ENCODE data around the gene C1QTNF1.
"Not testable (repeated sequence)": the region's sequence is repeated elsewhere in the genome, so short reads cannot be mapped to it uniquely, and the experiment has no call there.

The C1QTNF1 gene

GRCh38 chr17:79062691-79063090 lies 38.7 kb downstream of the C1QTNF1 start:
- DNase-seq, result no peak

DNA sequence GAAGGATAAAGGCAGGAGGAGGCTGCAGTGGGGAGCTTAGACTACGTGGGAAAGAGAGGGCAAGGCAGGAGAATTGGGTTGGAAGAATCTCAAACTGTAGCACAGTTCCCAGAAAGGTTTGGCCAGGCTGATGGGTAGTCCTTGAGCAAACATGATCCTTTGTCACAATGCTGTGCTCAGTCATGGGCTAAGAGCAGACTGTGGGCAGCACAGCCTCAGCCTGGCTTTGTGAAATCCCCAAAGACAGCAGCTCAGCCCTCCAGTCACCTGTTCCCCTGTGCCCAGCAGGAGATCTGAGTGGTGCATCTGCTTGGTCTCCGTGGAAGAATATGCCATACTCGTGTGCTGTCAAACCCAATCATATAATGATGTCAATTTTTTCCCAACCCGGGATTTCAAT lies 40.1 kb downstream of the C1QTNF1 start:
- no peak for DNase-seq

DNA sequence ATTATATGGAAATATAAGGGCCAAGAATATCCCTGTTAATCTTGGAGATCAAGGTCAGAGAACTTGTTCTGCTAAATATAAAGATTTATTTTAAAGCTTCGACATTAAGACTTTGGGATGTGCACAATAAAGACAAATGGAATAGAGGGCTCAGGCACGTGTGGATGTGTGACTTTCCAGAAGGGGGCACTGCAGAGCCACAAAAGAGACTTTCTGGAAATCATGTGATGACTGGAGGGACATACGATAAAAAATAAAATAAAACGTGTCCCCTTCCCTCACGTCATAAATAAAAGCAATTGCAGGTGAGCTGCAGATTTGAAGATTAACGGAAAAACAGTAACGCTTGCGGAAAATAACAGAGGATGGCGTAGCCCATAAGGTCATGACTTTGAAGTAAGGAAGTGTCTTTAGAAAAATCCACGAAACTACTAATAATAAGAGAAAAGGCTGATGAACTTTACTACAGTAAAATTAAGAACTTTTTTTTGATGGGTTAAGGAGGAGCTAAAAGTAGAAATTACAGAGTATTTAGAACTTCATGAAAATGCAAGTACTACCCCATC lies 41.2 kb downstream of the C1QTNF1 start:
- DNase-seq, result peak in 5 of 6 experiments; percentile 26 to 66 (median 54)

DNA sequence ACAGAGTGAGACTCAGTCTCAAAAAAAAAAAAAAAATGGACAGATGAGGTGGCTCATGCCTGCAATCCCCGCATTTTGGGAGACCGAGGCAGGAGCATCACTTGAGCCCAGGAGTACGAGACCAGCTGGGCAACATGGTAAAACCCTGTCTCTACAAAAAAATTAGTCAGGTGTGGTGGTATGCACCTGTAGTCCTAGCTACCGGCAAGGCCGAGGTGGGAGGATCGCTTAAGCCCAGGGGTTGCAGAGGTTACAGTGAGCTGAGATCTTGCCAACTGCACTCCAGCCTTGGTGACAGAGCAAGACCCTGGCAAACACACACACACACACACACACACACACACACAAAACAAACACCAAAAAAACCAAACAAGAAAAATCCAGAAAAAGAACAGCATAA lies 43.0 kb downstream of the C1QTNF1 start:
- no peak for DNase-seq

GRCh38 chr17:79070266-79070880 lies 46.4 kb downstream of the C1QTNF1 start:
- DNase-seq, result no peak

- no peak for DNase-seq
Measured at GRCh38 chr17:79071161-79071740, 47.3 kb downstream of the C1QTNF1 start.

GRCh38 chr17:79072544-79072943 lies 48.6 kb downstream of the C1QTNF1 start:
- no peak for DNase-seq

- DNase-seq, result no peak
Measured at GRCh38 chr17:79073016-79073705, 49.2 kb downstream of the C1QTNF1 start.

DNA sequence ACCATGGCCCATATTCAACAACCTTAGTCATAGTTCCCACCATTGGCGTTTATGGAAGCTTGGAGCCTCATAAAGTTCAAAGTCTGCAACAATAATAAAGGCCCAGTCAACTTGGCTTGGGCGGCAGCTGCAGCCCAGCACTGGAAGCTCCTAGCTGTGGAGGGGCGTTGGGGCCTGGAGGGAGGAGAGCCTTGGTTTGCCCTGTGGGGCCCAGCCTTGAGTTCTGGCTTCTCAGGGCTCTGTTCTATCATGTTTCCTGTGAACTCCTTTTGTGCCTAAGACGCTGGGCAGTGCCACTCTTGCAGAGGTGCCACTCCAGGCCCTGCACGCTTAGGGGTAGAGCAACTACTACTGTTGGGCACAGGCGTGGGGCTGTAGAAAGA lies 49.7 kb downstream of the C1QTNF1 start:
- DNase-seq, result no peak

- not testable (repeated sequence) for DNase-seq
Measured at GRCh38 chr17:79074121-79074648, 50.2 kb downstream of the C1QTNF1 start.

DNA sequence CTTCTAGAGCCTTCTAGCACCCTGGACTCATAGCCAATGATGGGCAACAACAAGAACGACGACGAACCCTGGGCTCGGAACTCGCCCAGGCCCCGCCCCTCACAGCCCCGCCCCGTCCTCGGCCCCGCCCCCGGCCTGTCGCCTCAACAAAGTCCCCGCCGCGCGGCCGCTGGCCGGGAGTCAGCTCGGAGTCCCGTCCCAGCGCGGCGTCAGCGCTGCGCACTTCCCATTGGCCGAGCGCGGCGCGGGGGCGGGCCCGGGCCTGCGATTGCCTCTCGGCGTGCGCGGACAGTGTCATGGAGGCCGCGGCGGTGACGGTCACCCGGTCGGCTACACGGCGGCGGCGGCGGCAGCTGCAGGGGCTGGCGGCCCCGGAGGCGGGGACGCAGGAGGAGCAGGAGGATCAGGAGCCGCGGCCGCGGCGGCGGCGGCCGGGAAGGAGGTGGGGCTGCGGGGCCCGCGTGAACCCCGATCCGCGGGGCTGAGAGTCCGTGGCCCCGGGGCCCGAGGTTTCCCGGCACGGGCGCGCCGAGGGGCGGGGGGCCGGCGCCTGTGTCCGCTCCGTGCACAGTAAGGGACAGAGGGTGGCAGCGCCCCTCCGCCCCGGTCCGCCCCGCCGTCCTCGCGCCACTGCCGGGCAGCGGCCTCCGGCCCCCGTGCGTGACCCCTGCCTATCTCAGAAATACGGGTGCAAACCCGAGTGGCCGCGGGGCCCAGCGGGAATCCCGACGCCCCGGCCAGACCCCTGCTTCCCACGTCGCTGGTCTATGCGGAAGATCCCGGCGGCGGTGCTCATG lies 50.9 kb downstream of the C1QTNF1 start, which contains the start of gene ENGASE:
ENGASE (plus strand) TSS at position 176 of the 797 bp plus-strand sequence; CDS start at position 297, 121 bp downstream.
- peak; percentile 78 to 91 (median 88) for DNase-seq

DNA sequence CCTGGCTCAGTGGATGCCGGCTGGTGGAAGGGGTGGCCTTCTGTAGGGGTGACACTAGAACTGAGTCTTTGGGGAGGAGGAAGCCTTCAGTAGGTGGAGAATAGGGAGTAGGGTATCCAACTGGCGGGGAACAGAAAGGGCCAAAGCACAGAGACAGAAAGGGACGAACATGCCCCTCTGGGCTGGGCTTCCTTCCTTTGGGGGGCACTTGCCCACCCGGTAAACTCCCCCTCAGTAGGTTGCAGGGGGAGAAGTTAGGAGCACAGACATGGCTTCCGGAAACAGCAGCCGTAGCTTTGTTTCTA lies 51.4 kb downstream of the C1QTNF1 start:
- DNase-seq, result peak in 5 of 6 experiments; percentile 4 to 49 (median 28)

DNA sequence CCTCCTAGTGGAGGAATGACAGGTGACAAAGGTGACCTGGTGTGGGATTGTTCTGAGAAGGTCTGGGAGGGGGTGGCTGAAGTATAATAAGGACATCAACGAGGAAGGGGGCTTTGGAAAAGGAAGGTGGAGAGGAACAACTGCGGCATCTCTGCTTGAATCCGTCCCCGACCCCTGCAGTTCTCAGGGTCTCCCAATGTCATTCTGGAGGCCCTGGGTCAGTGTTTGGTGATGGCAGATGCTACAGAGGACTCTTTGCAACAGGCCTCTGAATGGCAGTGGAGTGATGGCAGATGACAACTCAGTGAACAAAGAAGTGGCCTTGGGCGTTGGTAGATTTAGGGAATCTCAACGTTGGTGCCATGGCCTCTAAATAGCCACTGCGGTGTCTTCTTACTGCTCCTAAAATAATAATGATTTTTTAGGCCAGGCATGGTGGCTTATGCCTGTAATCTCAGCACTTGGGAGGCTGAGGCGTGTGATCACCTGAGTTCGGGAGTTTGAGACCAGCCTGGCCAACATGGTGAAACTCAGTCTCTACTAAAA lies 52.0 kb downstream of the C1QTNF1 start:
- no peak for DNase-seq

DNA sequence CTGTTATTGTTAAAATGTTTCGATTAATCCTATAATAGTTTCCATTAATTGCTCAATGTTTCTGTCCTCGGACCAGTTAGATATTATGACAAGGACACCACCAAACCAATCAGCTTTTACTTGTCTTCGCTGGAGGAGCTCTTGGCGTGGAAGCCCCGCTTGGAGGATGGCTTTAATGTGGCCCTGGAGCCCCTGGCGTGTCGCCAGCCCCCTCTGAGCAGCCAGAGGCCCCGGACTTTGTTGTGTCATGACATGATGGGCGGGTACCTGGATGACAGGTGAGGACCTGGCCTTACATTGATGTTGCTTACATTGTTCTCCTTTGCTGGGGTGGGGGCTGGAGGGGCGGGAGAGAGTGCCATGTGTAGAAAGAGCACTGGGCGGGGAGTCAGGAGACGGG lies 53.6 kb downstream of the C1QTNF1 start:
- DNase-seq, result no peak

GRCh38 chr17:79078476-79079190 lies 54.7 kb downstream of the C1QTNF1 start:
- DNase-seq, result no peak

- DNase-seq, result no peak
Measured at GRCh38 chr17:79079421-79080200, 55.6 kb downstream of the C1QTNF1 start.

DNA sequence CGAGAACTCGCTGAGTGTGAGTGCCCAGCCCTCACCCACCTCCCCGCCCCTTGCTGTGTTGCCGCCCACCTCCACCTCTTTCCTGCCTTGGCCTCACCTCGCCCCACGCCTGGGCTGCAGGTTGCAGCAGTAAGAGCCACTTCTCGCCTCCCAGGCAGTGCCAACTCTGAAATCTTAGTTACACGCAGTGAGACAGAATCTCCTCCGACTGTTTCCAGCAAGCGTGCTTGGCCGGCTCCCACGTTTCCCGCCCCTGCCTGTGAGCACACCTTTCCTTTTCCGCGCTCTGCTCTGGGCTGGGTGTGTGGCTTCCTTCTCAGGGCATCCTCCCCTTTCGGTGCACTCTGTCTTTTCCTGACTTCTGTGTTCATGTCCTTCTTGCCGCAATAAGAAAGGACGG lies 56.4 kb downstream of the C1QTNF1 start:
- DNase-seq, result no peak

- DNase-seq, result no peak
Measured at GRCh38 chr17:79080761-79081290, 56.9 kb downstream of the C1QTNF1 start.

DNA sequence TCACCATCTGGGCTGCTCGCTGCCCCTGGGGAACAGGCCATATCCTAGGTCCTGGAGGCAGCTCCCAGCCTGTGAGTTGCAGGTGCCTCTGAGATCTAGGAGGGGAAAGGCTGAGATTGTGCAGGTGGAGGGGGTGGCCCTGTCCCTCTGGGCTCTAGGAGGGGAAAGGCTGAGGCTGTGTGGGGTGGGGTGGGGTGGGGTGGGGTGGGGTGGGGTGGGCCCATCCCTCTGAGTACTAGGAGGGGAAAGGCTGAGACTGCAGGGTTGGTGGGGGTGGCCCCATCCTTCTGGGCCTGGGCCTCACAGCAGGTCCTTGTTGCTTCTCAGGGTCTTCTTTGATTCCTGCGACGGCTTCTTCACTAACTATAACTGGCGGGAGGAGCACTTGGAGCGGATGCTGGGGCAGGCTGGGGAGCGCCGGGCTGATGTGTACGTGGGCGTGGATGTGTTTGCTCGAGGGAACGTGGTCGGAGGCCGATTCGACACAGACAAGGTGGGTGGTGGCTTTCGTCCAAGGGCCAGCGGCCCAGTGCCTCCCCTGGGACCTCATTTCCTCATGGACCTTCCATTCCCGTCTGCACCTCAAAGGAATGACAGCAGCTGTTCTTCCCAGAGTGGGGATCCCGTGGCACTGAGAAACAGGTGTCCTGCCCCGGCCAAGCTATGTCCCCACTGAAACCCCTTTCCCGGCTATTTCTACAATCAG lies 57.8 kb downstream of the C1QTNF1 start:
- DNase-seq, result no peak
